T follicular helper cell (primary cell): ENCODE measurements around the gene SOX18.

Experiments used
- DNase-seq: peaks from one replicate; pipeline ENCODE4 v3.0.0-alpha.2; 2020; ENCODE audit warnings: low read depth

SOX18 gene

GRCh38 chr20:64068386-64069208, 19.2 kb upstream of the SOX18 start:
- DNase-seq, result no peak

DNA sequence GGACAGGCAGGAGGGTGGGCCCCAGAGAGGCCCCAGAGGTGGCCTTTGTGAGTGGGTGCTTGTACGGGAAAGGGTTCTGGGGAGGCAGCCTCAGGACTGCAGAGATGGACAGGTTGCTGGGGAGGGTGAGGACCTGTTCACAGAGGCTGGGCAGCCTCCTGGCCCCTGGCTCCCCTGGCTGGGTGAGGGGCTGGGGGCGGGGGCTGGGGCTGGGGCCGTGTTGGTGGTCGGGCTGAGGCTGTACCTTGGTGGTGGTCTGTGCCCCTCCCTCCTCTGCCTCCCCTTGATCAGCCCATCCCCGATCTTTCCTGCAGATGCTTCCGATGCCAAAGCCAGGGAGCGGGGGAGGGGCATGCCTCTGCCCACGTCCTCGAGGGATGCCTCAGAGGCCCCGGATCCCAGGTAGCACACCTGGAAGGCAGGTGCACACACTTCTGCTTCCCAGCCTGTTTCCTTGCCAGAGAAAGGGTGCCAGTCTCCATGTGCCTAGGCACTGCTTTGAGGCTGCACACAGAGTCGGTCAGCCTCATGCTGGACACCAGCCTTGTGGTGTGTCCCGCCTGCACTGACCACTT, 18.4 kb upstream of the SOX18 start:
- DNase-seq, result no peak

DNA sequence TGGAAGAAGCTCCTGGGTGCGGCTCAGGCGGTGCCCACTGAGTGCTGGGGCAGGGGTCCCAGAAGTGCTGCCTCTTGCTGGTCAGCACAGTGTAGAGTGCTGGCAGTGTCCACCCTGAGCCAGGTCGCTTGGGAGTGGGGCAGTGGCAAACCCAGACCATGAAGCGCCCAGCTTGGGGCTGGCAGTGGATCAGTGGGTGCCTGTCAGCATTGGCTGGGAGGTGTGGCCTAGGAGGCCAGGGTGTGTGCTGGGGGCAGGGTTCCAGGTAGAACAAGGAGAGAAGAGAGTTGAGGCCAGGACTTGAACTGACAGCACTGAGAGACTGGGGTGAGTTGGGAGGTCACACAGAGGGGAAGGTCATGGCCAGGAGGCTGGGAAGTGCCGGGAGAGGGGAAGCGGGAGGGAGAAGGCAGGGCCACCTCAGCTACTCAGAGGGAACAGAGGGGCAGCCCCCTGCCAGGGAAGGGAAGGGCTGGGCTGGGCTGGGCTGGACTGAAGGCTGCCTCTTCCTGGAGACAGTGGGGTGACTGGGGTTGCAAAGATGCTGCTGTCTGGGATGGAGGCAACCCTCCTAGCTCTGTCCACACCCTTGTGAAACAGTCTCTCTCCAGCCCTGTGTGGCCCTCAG, 17.7 kb upstream of the SOX18 start:
- DNase-seq, result no peak

- DNase-seq, result no peak
Observed at GRCh38 chr20:64065974-64066343, 16.5 kb upstream of the SOX18 start.

GRCh38 chr20:64065062-64065973, 15.9 kb upstream of the SOX18 start:
- DNase-seq, result no peak

- DNase-seq, result no peak
Observed at GRCh38 chr20:64064145-64064698, 14.8 kb upstream of the SOX18 start.

DNA sequence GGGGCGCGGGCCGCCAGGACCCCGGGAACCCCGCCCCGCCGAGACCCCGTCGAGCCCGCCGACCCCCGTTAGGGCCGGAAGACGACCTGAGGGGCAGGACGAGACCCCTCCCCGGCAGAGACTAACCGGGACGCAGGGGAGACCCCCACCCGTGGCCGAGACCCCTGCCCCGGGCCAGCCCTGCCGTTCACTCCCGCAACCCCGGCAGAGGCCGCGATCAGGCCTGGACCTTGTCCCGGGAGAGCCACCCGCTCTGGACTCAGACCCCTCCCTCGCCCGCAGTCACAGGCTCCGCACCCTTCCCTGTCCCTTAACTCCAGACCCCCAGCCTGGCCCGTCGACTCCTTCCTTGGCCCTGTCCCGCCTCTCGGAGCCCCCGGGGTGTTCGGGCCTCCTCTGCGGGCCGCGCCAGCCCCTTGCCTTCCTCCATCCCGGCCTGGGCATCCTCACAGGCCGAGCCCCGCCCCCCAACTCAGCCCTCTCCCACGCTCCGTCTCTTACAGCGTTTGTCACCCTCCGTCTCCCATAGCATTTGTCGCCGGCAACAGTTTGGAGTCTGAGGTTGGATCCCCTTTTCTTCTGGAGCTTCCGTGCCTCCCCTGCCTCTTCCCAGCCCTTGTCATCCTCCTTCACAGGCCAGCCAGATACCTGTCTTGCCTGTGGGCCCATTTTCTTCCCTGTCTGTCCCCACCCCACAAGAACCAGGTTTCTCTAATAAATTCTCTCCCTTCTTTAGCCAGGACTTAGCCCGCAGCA, 14.1 kb upstream of the SOX18 start:
- no peak for DNase-seq

GRCh38 chr20:64062596-64063388, 13.4 kb upstream of the SOX18 start, which contains the start of gene TCEA2:
TSS of gene TCEA2 (plus strand) at chr20:64063198. CDS start at chr20:64063313, 115 bp downstream.
- peak; percentile 89 for DNase-seq

GRCh38 chr20:64062276-64062595, 12.8 kb upstream of the SOX18 start:
- no peak for DNase-seq

DNA sequence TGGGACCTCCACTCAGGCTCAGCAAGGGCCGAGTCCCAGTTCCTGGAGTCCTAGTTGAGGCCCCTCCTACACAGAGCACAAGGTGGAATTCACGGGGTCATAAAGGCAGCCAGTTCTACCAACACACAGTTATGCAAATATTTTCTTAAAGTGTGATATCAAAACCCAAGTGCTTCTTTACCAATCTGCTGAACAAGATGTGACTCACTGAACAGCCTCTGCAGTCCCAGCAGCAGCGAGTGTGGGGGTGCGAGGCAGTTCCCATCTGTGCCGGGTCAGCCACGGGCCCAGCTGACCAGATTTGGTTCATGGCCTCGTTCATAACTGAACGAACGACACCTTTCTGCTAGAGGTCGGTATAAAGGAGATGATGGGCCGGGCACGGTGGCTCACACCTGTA, 9.1 kb upstream of the SOX18 start:
- no peak for DNase-seq

- DNase-seq, result peak; percentile 66
Observed at GRCh38 chr20:64057628-64058498, 8.4 kb upstream of the SOX18 start.

DNA sequence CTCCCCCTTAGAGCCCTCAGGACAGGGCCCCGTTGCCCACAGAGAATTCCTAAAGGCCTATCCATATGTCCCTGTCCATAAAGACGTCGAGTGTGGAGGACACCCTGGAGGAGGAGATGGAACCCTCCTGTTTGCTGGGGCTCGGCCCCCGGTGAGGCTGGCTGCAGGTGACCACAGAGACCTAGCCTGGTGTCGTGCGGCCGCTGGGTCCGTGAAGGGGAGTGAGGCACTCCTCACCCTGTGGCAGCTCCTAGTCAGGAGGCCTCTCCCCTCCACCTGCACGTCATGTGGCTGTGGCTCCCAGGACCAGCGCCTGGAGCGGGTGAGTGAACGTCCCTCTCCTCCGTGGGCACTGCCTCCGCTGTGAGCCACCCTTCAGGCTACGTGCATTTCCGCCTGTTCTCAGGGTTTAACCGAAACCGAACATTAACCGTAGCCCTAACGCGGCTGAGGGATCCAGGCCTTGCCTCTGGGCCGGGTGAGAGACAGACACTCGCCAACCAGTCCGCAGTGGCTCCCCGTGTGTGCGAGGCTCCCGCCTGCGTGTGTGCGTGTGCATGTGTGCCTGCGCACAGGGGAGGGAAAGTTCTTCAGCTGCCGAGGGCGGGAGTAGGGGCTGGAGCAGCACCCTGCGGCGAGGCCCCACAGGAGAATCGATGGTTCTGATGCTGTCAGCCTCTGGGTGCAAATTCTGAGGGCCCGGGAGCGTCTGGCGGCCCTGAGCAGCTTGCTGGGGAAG, 7.6 kb upstream of the SOX18 start:
- DNase-seq, result no peak

DNA sequence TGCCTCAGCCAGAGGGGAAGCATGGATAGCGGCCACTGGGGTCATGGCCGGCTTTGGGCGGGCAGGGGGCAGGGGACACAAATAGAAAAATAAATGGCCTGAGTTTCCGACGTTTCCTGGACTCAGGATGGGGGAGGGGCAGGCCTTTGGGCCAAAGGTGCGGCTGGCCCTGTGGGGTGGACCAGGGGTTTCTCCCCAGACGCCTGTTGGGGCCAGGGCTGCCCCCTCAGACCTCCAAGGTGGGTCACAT, 7.1 kb upstream of the SOX18 start:
- DNase-seq, result no peak

GRCh38 chr20:64055893-64056638, 6.6 kb upstream of the SOX18 start:
- no peak for DNase-seq

DNA sequence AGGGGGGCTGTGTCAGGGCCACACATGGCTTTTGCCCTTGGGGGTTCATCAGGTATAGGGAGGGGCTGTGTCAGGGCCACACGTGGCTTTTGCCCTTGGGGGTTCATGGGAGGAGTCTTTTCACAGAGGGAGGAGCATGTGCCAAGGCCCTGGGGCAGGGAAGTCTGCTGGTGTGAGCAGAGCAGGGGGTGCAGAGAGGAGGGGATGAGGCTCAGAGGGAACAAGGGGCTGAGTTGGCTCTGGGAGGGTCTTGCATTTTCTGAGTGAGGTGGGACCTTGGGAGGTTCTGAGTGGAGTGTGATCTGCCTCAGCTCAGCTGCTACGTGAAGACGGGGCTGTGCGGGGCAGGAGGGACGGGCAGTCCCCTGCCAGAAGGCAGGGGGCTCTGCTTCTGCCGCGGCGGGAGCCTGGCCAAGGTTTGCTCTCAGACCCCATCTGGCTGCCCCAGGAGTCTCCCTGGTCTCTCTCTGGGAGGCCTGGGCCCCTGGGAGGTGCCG, 6.0 kb upstream of the SOX18 start:
- DNase-seq, result no peak

DNA sequence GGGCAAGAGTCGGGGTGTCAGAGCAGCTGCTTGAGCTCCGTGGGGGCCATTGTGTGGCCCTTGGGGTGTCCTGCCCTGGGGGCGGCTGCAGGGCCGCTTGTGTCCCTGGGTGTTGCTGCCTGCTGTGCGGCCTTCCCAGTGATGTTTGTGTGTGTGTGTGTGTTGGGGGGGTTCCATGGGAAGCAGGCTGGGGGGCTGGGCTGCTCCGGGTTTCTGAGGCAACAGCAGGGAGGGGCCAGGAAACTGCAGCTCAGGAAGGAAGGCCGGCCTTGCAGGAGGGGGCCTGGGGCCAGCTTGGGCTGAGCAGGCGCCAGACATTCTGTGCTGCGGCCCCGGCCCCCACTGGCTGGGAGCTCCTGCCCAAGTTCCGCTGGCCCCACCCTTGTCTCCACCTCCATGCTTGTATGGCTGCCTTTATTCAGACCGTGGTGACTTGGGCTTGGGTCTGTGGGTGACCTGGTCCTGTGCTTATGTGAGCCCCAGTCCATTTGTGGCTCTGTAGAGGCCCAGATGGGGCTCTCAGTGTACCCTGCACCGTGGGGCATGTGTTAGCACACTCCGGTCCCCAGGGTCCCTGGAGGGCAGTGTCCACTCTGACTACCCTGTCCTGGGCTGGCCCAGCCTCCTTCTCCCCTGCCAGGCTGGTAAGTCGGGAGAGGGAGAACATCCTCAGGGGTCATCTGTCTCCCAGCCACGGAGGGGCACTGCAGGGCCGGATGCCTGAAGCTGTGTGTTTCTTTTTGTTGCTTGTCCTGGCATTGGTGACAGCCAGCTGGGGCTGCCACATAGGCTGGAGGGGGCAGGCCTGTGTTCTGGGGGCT, 4.6 kb upstream of the SOX18 start:
- no peak for DNase-seq
